Measurements from ENCODE around the gene HPS5.

- TF ChIP-seq FOXA1 (IDR thresholded peaks at IDR 0.05) (no peak), FOXA1 (CRISPR knock-in tag; IDR thresholded peaks at IDR 0.05) (no peak), ESRRA (CRISPR knock-in tag; IDR thresholded peaks at IDR 0.05; ENCODE audit: low read depth) (no peak), POLR2AphosphoS5 (IDR thresholded peaks at IDR 0.05; ENCODE audit: low read depth, low read length) (no peak), ZFAT (CRISPR knock-in tag; conservative IDR thresholded peaks at IDR 0.05) (no peak), RFX1 (IDR thresholded peaks at IDR 0.05) (no peak)
Measured at GRCh38 chr11:18361154-18361553, 39.2 kb upstream of the HPS5 start.
